GM18511 (cell line): ENCODE measurements around the gene TFDP2.
"Not testable (repeated sequence)": the region's sequence is repeated elsewhere in the genome, so short reads cannot be mapped to it uniquely, and the experiment has no call there.

Experiments used
- ATAC-seq: cut with Tn5 transposase; IDR thresholded peaks from one replicate; pipeline ENCODE4 v1.9.1; 2021; ENCODE audit warnings: mild to moderate bottlenecking, moderate library complexity; ENCODE audit not compliant: unreplicated experiment

The TFDP2 gene

GRCh38 chr3:142077859-142078500, 71.4 kb downstream of the TFDP2 start:
- ATAC-seq, result no peak

- no peak for ATAC-seq
Measured at GRCh38 chr3:142077155-142077858, 72.0 kb downstream of the TFDP2 start.

- not testable (repeated sequence) for ATAC-seq
Measured at GRCh38 chr3:142075656-142076055, 73.7 kb downstream of the TFDP2 start.

- no peak for ATAC-seq
Measured at GRCh38 chr3:142072816-142073215, 76.5 kb downstream of the TFDP2 start.

GRCh38 chr3:142065932-142066331, 83.4 kb downstream of the TFDP2 start:
- no peak for ATAC-seq

GRCh38 chr3:142065344-142065743, 84.0 kb downstream of the TFDP2 start:
- ATAC-seq, result no peak

GRCh38 chr3:142064454-142064853, 84.9 kb downstream of the TFDP2 start:
- no peak for ATAC-seq

GRCh38 chr3:142057331-142057725, 92.0 kb downstream of the TFDP2 start:
- no peak for ATAC-seq

- no peak for ATAC-seq
Measured at GRCh38 chr3:142056656-142057330, 92.6 kb downstream of the TFDP2 start.

- no peak for ATAC-seq
Measured at GRCh38 chr3:142053835-142054234, 95.5 kb downstream of the TFDP2 start.

- ATAC-seq, result no peak
Measured at GRCh38 chr3:142053244-142053643, 96.1 kb downstream of the TFDP2 start.

GRCh38 chr3:142051351-142051750, 98.0 kb downstream of the TFDP2 start:
- ATAC-seq, result no peak

- ATAC-seq, result no peak
Measured at GRCh38 chr3:142047021-142047369, 102.3 kb downstream of the TFDP2 start.

GRCh38 chr3:142046320-142047020, 102.9 kb downstream of the TFDP2 start:
- ATAC-seq, result no peak

- peak; percentile 70 for ATAC-seq
Measured at GRCh38 chr3:142040941-142041491, 108.3 kb downstream of the TFDP2 start.

- ATAC-seq, result no peak
Measured at GRCh38 chr3:142035308-142035922, 113.9 kb downstream of the TFDP2 start.

GRCh38 chr3:142033292-142033691, 116.1 kb downstream of the TFDP2 start:
- ATAC-seq, result no peak

- no peak for ATAC-seq
Measured at GRCh38 chr3:142031575-142031974, 117.8 kb downstream of the TFDP2 start.

GRCh38 chr3:142029791-142030190, 119.6 kb downstream of the TFDP2 start:
- no peak for ATAC-seq

GRCh38 chr3:142029052-142029642, 120.2 kb downstream of the TFDP2 start:
- peak; percentile 53 for ATAC-seq
